ENCODE measurements around the gene MYH9.

MYH9 gene

GRCh38 chr22:36398601-36399471 lies 11.1 kb upstream of the MYH9 start:
- Histone ChIP-seq H3F3A (ENCODE audit: control insufficient read depth, insufficient read depth) (no peaks in the 10 kb centered on the region), H3K4me1 (ENCODE audit: control insufficient read depth, low read length) (no peaks in the 10 kb centered on the region), H4K20me1 (ENCODE audit: control insufficient read depth, insufficient read depth, low read depth, low read length) (no peaks in the 10 kb centered on the region), H3K9me3 (ENCODE audit: control insufficient read depth, insufficient read depth, low read length) (no peaks in the 10 kb centered on the region), H3K27me3 (ENCODE audit: control insufficient read depth, low read length) (no peaks in the 10 kb centered on the region), H3K36me3 (ENCODE audit: control insufficient read depth, low read length) (no peaks in the 10 kb centered on the region), H3K27ac (ENCODE audit: low read depth, low read length) (no peak overlapping the region), H3K79me2 (ENCODE audit: control insufficient read depth, low read length) (no peaks in the 10 kb centered on the region), H3K9me2 (replicated peaks; ENCODE audit: control insufficient read depth, low read length) (no peaks in the 10 kb centered on the region), H3K4me2 (ENCODE audit: low read length) (no peak overlapping the region), H3K4me3 (ENCODE audit: low read length) (no peak overlapping the region)
- TF ChIP-seq EZH2phosphoT487 (IDR thresholded peaks at IDR 0.05; ENCODE audit: borderline replicate concordance, low read length) (no peak), CTCF (IDR thresholded peaks at IDR 0.05; ENCODE audit: low read depth, low read length, poor library complexity, severe bottlenecking) (no peak)

DNA sequence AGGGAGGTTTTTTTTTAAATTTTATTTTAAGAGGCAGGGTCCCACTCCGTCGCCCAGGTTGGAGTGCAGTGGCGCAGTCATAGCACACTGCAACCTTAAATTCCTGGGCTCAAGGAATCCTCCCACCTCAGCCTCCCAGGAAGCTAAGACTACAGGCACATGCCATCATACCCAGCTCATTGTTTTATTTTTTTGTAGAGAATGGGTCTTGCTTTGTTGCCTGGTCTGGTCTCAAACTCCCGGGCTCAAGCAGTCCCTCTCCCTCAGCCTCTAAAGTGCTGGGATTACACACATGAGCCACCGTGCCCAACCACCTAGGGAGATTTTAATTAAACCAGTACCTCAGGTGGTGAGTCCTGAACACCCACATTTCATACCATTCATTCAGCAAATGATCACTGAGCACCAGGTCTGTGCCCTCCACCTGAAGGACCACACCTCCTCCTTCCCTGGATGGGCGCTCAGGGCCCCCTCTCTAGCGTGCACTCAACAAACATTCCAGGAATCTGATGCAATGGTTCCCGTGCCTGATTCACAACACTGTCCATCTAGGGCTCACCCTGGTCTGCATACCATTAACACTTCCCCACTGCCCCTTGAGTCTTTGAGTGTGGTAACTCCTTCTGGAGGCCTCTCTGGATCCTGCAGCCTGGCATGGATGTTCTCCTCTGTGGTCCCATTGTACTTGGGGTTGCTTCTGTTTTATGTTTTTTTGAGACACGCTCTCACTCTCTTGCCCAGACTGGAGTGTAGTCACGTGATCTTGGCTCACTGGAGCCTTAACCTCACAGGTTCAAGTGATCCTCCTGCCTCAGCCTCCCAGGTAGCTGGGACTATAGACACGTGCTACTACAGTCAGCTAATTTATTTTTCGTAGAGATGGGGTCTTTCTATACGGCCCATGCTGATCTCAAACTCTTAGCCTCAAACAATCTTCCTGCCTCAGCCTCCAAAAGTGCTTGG lies 9.6 kb upstream of the MYH9 start:
- no peaks in the 10 kb centered on the region for H3K79me2 ChIP-seq (ENCODE audit: control insufficient read depth, low read length)
- no peak overlapping the region for H3K4me3 ChIP-seq (ENCODE audit: low read length)
- H3K9me3 ChIP-seq (ENCODE audit: control insufficient read depth, insufficient read depth, low read length): no peaks in the 10 kb centered on the region
- H4K20me1 ChIP-seq (ENCODE audit: control insufficient read depth, insufficient read depth, low read depth, low read length): no peaks in the 10 kb centered on the region
- TF ChIP-seq EZH2phosphoT487 (IDR thresholded peaks at IDR 0.05; ENCODE audit: borderline replicate concordance, low read length) (no peak), CTCF (IDR thresholded peaks at IDR 0.05; ENCODE audit: low read depth, low read length, poor library complexity, severe bottlenecking) (no peak)
- H3K9me2 ChIP-seq (replicated peaks; ENCODE audit: control insufficient read depth, low read length): no peaks in the 10 kb centered on the region
- no peaks in the 10 kb centered on the region; the same call in 1 of the 2 replicates for H3K4me1 ChIP-seq (ENCODE audit: control insufficient read depth, low read length)
- H3K27me3 ChIP-seq (ENCODE audit: control insufficient read depth, low read length): no peaks in the 10 kb centered on the region
- H3K4me2 ChIP-seq (ENCODE audit: low read length): no peak overlapping the region
- H3F3A ChIP-seq (ENCODE audit: control insufficient read depth, insufficient read depth): no peaks in the 10 kb centered on the region
- no peaks in the 10 kb centered on the region for H3K36me3 ChIP-seq (ENCODE audit: control insufficient read depth, low read length)
- H3K27ac ChIP-seq (ENCODE audit: low read depth, low read length): no peak overlapping the region

- no peaks in the 10 kb centered on the region for H3K9me3 ChIP-seq (ENCODE audit: control insufficient read depth, insufficient read depth, low read length)
- peaks cover 10% of the 10 kb centered on the region for H3K4me1 ChIP-seq (ENCODE audit: control insufficient read depth, low read length)
- H3K27me3 ChIP-seq (ENCODE audit: control insufficient read depth, low read length): no peaks in the 10 kb centered on the region
- TF ChIP-seq EZH2phosphoT487 (IDR thresholded peaks at IDR 0.05; ENCODE audit: borderline replicate concordance, low read length): no peak
- no peak for TF ChIP-seq CTCF (IDR thresholded peaks at IDR 0.05; ENCODE audit: low read depth, low read length, poor library complexity, severe bottlenecking)
- H3K4me2 ChIP-seq (ENCODE audit: low read length): no peak overlapping the region
- H3K9me2 ChIP-seq (replicated peaks; ENCODE audit: control insufficient read depth, low read length): no peaks in the 10 kb centered on the region
- H3K79me2 ChIP-seq (ENCODE audit: control insufficient read depth, low read length): no peaks in the 10 kb centered on the region
- H3K4me3 ChIP-seq (ENCODE audit: low read length): no peak overlapping the region
- no peaks in the 10 kb centered on the region for H4K20me1 ChIP-seq (ENCODE audit: control insufficient read depth, insufficient read depth, low read depth, low read length)
- no peak overlapping the region for H3K27ac ChIP-seq (ENCODE audit: low read depth, low read length)
- H3K36me3 ChIP-seq (ENCODE audit: control insufficient read depth, low read length): no peaks in the 10 kb centered on the region
- H3F3A ChIP-seq (ENCODE audit: control insufficient read depth, insufficient read depth): peaks cover 6% of the 10 kb centered on the region; the same call in 1 of the 2 replicates
Observed at GRCh38 chr22:36395915-36396314, 8.1 kb upstream of the MYH9 start.

Measured in DOHH2 (cell line).